ENCODE measurements around the gene PIAS2. TPM values are rescaled to one million over a fixed set of nuclear protein-coding genes. Genes with fewer than 3 reads are reported as not detected.

PIAS2 gene
- polyA plus RNA-seq, 1 donor (not counting 4 experiments of a cell fraction or from before 2014, with no cell fraction given): 11.4 TPM

DNA sequence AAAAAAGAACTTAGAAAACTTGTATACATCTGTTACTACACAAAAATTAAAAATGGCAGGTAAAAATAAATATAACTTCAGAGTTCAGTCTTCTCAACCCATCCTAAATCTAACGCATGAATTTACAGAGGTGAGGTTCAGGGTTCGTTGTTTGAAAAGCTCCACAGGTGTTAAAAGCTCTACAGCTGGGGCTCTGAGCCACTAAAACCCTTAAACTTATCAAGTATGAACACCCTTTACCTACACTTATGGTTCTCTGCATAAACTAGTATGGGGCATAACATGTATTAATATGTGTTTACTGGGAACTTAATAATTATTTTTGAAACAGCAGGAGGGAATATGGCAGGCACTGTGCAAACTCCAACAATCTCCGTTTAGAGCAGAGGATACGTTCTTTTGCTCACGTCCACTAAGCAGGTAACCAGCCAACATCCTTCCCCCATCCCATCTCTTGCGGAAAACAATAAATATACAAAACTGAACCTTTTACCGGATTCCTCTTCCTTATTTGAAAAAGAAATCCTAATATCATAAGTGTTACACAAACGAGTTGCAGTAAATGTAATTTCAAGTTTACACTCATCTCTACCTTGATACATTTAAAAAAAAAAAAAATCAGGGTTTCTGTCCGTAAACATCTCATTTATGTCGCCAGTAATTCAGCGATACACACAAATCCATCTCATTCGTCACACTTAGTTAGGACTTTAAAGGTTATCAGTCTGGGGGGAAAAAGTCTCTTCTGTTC lies 1.3 kb downstream of the PIAS2 start:
- Histone ChIP-seq H3K27ac (ENCODE audit: control insufficient read depth, insufficient read depth, low read length) (peak overlapping the region; percentile 69), H2AFZ (ENCODE audit: control insufficient read depth, low read length) (peak overlapping the region; percentile 95), H3K79me2 (ENCODE audit: control insufficient read depth, insufficient read depth, low read length) (peaks cover 53% of the 10 kb centered on the region), H3K4me2 (ENCODE audit: control insufficient read depth, extremely low read depth, insufficient read depth, low read depth, low read length) (peak overlapping the region; percentile 99), H3K36me3 (ENCODE audit: control insufficient read depth in 2 of 2, extremely low read depth in 1 of 2, insufficient read depth in 2 of 2, low read length in 2 of 2) (no peaks in the 10 kb centered on the region), H3K27me3 (ENCODE audit: control insufficient read depth, extremely low read depth, insufficient read depth, low read length) (no peaks in the 10 kb centered on the region), H3K9ac (ENCODE audit: control insufficient read depth, extremely low read depth, insufficient read depth, low read length) (peak overlapping the region; percentile 91), H3K9me3 (ENCODE audit: control insufficient read depth, low read depth, low read length) (no peaks in the 10 kb centered on the region), H3K4me3 (ENCODE audit: control insufficient read depth in 2 of 3, extremely low read depth in 1 of 3, insufficient read depth in 2 of 3, low read depth in 1 of 3, low read length in 3 of 3) (peak overlapping the region; percentile 71 to 96 (median 93)), H4K20me1 (ENCODE audit: control insufficient read depth, extremely low read depth, insufficient read depth, low read length) (no peaks in the 10 kb centered on the region), H3K4me1 (ENCODE audit: control insufficient read depth, extremely low read depth, insufficient read depth, low read length) (no peaks in the 10 kb centered on the region), H3K9me1 (ENCODE audit: control insufficient read depth, extremely low read depth, insufficient read depth, low read length) (no peaks in the 10 kb centered on the region)
- TF ChIP-seq EZH2 (IDR thresholded peaks at IDR 0.05; ENCODE audit: low read length): no peak
- TF ChIP-seq, protein P1, sequence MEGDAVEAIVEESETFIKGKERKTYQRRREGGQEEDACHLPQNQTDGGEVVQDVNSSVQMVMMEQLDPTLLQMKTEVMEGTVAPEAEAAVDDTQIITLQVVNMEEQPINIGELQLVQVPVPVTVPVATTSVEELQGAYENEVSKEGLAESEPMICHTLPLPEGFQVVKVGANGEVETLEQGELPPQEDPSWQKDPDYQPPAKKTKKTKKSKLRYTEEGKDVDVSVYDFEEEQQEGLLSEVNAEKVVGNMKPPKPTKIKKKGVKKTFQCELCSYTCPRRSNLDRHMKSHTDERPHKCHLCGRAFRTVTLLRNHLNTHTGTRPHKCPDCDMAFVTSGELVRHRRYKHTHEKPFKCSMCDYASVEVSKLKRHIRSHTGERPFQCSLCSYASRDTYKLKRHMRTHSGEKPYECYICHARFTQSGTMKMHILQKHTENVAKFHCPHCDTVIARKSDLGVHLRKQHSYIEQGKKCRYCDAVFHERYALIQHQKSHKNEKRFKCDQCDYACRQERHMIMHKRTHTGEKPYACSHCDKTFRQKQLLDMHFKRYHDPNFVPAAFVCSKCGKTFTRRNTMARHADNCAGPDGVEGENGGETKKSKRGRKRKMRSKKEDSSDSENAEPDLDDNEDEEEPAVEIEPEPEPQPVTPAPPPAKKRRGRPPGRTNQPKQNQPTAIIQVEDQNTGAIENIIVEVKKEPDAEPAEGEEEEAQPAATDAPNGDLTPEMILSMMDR (optimal IDR thresholded peaks at IDR 0.05 in 1 of 3, IDR thresholded peaks at IDR 0.05 in 1 of 3, conservative IDR thresholded peaks at IDR 0.05 in 1 of 3; ENCODE audit: extremely low read depth in 1 of 3, insufficient read depth in 2 of 3, low read length in 3 of 3): no peak
- dilution Hi-C loops (cut with MboI; ENCODE audit: extremely low pct_ligation_motif_present, low sequenced_read_pairs): no loop called here
- DNase-seq (ENCODE audit: low read depth, low spot score): no peak
- no peak for FAIRE-seq

DNA sequence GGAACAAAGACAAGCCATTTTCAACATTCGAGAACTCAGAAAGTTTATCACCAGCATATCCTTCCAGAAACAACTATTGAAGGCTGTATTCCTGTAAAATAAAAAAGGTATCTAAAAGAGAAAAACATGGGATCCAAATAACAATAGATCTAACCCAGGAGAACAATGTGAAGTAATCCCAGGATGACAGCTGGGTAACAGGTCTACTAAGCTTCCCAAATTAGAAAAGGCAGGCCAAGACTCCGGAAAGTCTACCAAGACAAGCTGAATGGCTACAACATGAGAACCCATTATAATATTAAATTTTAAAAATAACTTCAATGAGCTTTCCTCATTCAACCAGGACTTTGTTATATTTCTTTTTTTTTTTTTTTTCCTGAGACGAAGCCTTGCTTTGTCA lies 6.5 kb downstream of the PIAS2 start:
- Histone ChIP-seq H3K9me1 (ENCODE audit: control insufficient read depth, extremely low read depth, insufficient read depth, low read length) (no peaks in the 10 kb centered on the region), H3K4me2 (ENCODE audit: control insufficient read depth, extremely low read depth, insufficient read depth, low read depth, low read length) (no peak overlapping the region), H2AFZ (ENCODE audit: control insufficient read depth, low read length) (no peak overlapping the region), H3K27me3 (ENCODE audit: control insufficient read depth, extremely low read depth, insufficient read depth, low read length) (no peaks in the 10 kb centered on the region), H3K4me3 (ENCODE audit: control insufficient read depth in 2 of 3, extremely low read depth in 1 of 3, insufficient read depth in 2 of 3, low read depth in 1 of 3, low read length in 3 of 3) (no peak overlapping the region), H3K4me1 (ENCODE audit: control insufficient read depth, extremely low read depth, insufficient read depth, low read length) (no peaks in the 10 kb centered on the region), H3K36me3 (ENCODE audit: control insufficient read depth in 2 of 2, extremely low read depth in 1 of 2, insufficient read depth in 2 of 2, low read length in 2 of 2) (no peaks in the 10 kb centered on the region), H3K9ac (ENCODE audit: control insufficient read depth, extremely low read depth, insufficient read depth, low read length) (no peak overlapping the region), H3K79me2 (ENCODE audit: control insufficient read depth, insufficient read depth, low read length) (peaks cover 74% of the 10 kb centered on the region), H3K9me3 (ENCODE audit: control insufficient read depth, low read depth, low read length) (no peaks in the 10 kb centered on the region), H3K27ac (ENCODE audit: control insufficient read depth, insufficient read depth, low read length) (no peak overlapping the region), H4K20me1 (ENCODE audit: control insufficient read depth, extremely low read depth, insufficient read depth, low read length) (no peaks in the 10 kb centered on the region)
- FAIRE-seq: no peak
- no peak for TF ChIP-seq EZH2 (IDR thresholded peaks at IDR 0.05; ENCODE audit: low read length)
- TF ChIP-seq, protein P1 (optimal IDR thresholded peaks at IDR 0.05 in 1 of 3, IDR thresholded peaks at IDR 0.05 in 1 of 3, conservative IDR thresholded peaks at IDR 0.05 in 1 of 3; ENCODE audit: extremely low read depth in 1 of 3, insufficient read depth in 2 of 3, low read length in 3 of 3): no peak
- dilution Hi-C loops (cut with MboI; ENCODE audit: extremely low pct_ligation_motif_present, low sequenced_read_pairs): no loop called here
- DNase-seq (ENCODE audit: low read depth, low spot score): no peak

Data from keratinocyte (primary cell).